ENCODE data around the gene SULT1C2. TPM values are rescaled to one million over a fixed set of nuclear protein-coding genes. Genes with fewer than 3 reads are reported as not detected.

Gene SULT1C2
- total RNA-seq, 1 experiment from 2014 or later: 1.6 TPM

- WGBS (ENCODE audit: extremely low coverage, insufficient read length, low lambda C conversion rate): no CpG with 5 or more reads among the region's 6 CpGs
- H3K9me3 ChIP-seq (ENCODE audit: control insufficient read depth, low read depth, low read length): no peaks in the 10 kb centered on the region
Measured at GRCh38 chr2:108320326-108320922, 31.7 kb downstream of the SULT1C2 start.

More at GRCh38 chr2:108320326-108320922, 31.7 kb downstream of the SULT1C2 start:
- no peaks in the 10 kb centered on the region for H3K27me3 ChIP-seq (ENCODE audit: insufficient read depth, low read length)
- H3K4ac ChIP-seq (ENCODE audit: low read depth, low read length): no peak overlapping the region
- H4K20me1 ChIP-seq (ENCODE audit: control insufficient read depth, insufficient read depth, insufficient read length): no peaks in the 10 kb centered on the region
- H2BK12ac ChIP-seq (ENCODE audit: insufficient read length, low read depth, low read length): no peak overlapping the region
- peaks cover 5% of the 10 kb centered on the region for H3K23me2 ChIP-seq (ENCODE audit: insufficient read length, low read depth, low read length, poor library complexity, severe bottlenecking)
- H3K18ac ChIP-seq (ENCODE audit: insufficient read length, low read depth, low read length): no peak overlapping the region
- H3T11ph ChIP-seq (ENCODE audit: low read length): no peak overlapping the region
- H3K27ac ChIP-seq (ENCODE audit: insufficient read length, low read depth, low read length): no peak overlapping the region
- H2BK120ac ChIP-seq (ENCODE audit: low read depth, low read length, poor library complexity, severe bottlenecking): no peak overlapping the region
- peaks cover 4% of the 10 kb centered on the region; the same call in 1 of the 2 replicates for H3K4me1 ChIP-seq (ENCODE audit: insufficient read depth, low read length)
- H3K56ac ChIP-seq (ENCODE audit: insufficient read length, low read depth, low read length): no peak overlapping the region
- no peak overlapping the region for H3K27ac Mint-ChIP-seq
- H3K23ac ChIP-seq (ENCODE audit: insufficient read length, low read depth, low read length): no peak overlapping the region
- TF ChIP-seq, protein P1, sequence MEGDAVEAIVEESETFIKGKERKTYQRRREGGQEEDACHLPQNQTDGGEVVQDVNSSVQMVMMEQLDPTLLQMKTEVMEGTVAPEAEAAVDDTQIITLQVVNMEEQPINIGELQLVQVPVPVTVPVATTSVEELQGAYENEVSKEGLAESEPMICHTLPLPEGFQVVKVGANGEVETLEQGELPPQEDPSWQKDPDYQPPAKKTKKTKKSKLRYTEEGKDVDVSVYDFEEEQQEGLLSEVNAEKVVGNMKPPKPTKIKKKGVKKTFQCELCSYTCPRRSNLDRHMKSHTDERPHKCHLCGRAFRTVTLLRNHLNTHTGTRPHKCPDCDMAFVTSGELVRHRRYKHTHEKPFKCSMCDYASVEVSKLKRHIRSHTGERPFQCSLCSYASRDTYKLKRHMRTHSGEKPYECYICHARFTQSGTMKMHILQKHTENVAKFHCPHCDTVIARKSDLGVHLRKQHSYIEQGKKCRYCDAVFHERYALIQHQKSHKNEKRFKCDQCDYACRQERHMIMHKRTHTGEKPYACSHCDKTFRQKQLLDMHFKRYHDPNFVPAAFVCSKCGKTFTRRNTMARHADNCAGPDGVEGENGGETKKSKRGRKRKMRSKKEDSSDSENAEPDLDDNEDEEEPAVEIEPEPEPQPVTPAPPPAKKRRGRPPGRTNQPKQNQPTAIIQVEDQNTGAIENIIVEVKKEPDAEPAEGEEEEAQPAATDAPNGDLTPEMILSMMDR (conservative IDR thresholded peaks at IDR 0.05): no peak
- H2BK15ac ChIP-seq (ENCODE audit: low read depth, low read length): no peak overlapping the region
- H3K14ac ChIP-seq (ENCODE audit: insufficient read depth, low read length): no peak overlapping the region
- no peak overlapping the region for H2BK20ac ChIP-seq (ENCODE audit: low read depth, low read length, poor library complexity, severe bottlenecking)
- H2AFZ ChIP-seq (ENCODE audit: low read length): no peak overlapping the region
- no peaks in the 10 kb centered on the region for H3K9me3 Mint-ChIP-seq
- peaks cover 17 to 20% of the 10 kb centered on the region in 2 experiments for H3K4me1 Mint-ChIP-seq
- no peak overlapping the region for H2BK5ac ChIP-seq (ENCODE audit: insufficient read length, low read length)
- no peak overlapping the region for H3K4me2 ChIP-seq (ENCODE audit: insufficient read depth, insufficient read length, low read length)
- H2AK5ac ChIP-seq (ENCODE audit: insufficient read length, low read length): no peak overlapping the region
- H3K79me1 ChIP-seq (ENCODE audit: insufficient read depth, low read depth, low read length, poor library complexity, severe bottlenecking): no peaks in the 10 kb centered on the region
- no peak overlapping the region for H3K4me3 Mint-ChIP-seq
- no peaks in the 10 kb centered on the region for H3K36me3 Mint-ChIP-seq (ENCODE audit: insufficient read depth in 1 of 3, low read depth in 3 of 3)
- H4K8ac ChIP-seq (replicated peaks; ENCODE audit: insufficient read length, low read depth, low read length): no peak overlapping the region
- no peak overlapping the region for H4K5ac ChIP-seq (ENCODE audit: insufficient read length, low read depth, low read length)
- no peak for DNase-seq
- H3K9ac ChIP-seq (ENCODE audit: extremely low read depth, insufficient read length, low read length): no peak overlapping the region
- H3K27me3 Mint-ChIP-seq (ENCODE audit: low read depth): peaks cover 4% of the 10 kb centered on the region
- H3K79me2 ChIP-seq (ENCODE audit: insufficient read depth, low read length): no peaks in the 10 kb centered on the region
- H4K91ac ChIP-seq (ENCODE audit: insufficient read length, low read depth, low read length): no peak overlapping the region

All from H9 (cell line).